HG03060 (cell line): ENCODE measurements around the gene MLLT3.

Experiments
- ATAC-seq: cut with Tn5 transposase; IDR thresholded peaks from one replicate; pipeline ENCODE4 v1.9.1; 2021; ENCODE audit warnings: low read depth, moderate number of reproducible peaks; ENCODE audit not compliant: unreplicated experiment

MLLT3 gene

GRCh38 chr9:20317701-20318100 lies 304.6 kb downstream of the MLLT3 start:
- ATAC-seq, result no peak

DNA sequence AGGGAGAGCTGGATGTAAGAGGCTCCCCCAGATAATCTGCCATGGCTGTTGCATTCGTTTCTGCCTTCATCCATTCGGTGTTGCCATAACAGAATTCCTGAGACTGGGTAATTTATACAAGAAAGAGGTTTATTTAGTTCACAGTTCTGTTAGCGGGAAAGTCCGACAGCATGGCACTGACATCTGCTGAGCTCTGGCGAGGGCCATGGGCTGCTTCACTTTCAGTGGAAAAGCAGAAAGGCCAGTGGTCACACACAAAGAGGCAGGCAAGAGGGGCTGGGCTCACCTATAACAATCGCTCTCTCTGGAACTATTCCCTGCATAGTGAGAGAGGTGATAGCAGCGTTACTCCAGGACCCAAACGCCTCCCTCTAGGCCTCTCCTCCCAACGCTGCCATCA lies 305.9 kb downstream of the MLLT3 start:
- no peak for ATAC-seq

GRCh38 chr9:20315677-20316076 lies 306.6 kb downstream of the MLLT3 start:
- no peak for ATAC-seq

- ATAC-seq, result no peak
Measured at GRCh38 chr9:20314981-20315380, 307.3 kb downstream of the MLLT3 start.

DNA sequence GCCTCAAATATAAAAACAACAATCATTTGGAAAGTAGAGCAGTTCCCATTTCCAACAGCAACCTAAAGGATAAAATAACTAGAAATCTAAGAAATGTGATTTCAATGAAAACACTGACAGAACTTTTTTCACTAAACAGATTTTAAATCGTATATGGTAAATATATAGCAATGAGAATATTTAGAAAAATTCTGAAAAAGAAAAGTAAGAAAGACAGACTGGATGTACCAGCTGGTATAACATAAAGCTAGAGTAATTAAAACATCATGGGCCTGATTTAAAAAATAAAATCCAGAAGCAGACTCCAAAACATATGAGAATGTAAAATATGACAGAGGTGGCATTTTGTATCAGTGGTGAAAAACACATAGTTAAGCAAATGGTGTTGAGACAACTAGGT lies 308.9 kb downstream of the MLLT3 start:
- no peak for ATAC-seq

DNA sequence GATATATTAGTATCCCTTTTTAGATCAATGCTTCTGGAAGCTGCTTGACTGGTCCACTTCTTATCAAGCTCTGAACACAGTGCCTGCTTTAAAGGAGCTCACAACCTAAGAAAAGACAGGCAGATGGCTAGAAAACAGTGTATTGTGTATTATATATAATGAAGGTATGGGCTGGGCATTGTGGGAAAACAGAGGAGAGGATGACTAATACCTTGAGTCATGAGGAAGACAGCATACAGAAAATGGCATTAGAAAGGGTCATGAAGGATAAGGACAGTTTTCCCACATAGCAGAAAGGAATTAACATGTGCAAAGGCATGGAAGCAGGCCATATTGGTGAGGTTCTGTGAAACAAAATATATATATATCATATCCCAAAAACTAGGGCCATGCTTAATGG lies 309.6 kb downstream of the MLLT3 start:
- ATAC-seq, result no peak

GRCh38 chr9:20310024-20310423 lies 312.3 kb downstream of the MLLT3 start:
- no peak for ATAC-seq

DNA sequence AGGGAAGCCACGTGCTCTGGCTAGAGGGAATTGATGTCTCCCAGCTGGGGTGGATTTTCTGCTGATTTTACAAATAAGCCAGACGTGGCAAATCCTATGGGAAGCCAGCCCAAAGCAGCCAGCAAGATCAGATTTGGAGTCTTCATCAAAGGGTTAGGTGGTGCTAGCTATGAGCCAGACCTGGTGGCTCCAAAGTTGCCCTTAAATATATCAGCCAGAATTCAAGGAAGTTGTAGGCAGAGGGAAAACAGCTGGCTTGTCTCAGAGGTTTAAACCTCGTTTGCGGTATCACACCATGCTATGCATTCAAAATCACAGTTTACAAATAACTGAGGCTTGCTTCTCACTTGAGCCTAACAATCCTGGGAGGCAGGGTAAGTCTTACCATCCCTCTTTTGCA lies 313.2 kb downstream of the MLLT3 start:
- no peak for ATAC-seq

DNA sequence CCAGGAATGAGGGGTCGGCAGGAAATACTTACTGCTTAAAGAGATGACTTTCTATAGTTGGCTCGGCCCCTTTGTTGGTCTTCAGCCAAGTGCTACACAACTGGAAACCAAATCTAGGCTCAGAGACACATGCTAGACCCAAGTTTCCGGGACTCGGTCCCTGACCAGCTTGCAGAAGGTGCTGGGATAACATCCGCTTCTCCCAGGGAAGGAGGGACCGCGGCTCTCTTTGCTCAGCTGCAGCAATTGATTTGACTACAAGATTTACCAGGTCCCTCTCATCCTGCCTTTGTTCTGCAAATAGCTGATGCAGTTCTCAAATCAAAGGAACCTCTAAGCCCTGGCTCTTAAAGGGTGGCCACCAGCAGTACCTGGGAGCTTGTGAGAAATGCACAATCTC lies 314.7 kb downstream of the MLLT3 start:
- no peak for ATAC-seq

GRCh38 chr9:20305452-20305851 lies 316.8 kb downstream of the MLLT3 start:
- ATAC-seq, result no peak

- no peak for ATAC-seq
Measured at GRCh38 chr9:20303996-20304395, 318.3 kb downstream of the MLLT3 start.

DNA sequence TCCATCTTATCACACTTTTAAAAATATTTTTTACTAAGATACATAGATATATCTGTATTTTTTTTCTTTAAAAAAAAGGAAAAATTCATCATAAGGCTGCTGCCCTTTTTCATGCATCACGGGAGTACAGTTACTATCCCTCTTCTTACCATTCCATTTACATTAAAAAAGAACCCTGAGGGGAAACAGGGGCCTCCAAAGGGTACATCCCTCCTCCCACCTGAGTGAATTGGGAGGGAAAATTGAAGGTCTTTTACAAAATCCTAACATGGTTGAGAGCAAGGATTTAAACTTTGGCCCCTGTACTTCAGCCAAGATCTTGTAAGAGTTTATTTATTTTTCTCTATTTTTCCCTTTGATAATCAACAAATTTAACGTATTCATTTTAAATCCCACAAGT lies 319.2 kb downstream of the MLLT3 start:
- ATAC-seq, result no peak

DNA sequence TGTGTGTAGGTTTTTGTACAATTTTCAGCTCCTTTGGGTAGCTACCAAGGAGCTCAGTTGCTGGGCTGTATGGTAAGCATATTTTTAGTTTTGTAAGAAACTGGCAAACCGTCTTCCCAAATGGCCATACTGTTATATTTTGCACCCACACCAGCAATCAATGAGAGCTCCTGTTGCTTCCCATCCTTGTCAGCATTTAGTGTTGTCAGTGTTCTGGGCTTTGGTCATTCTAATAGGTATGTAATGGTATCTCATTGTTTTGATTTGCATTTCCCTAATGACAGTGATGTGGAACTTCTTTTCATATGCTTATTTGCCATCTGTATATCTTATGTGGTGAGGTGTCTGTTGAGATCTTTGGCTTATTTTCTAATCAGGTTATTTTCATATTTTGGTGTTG lies 320.1 kb downstream of the MLLT3 start:
- no peak for ATAC-seq

- ATAC-seq, result no peak
Measured at GRCh38 chr9:20300430-20301115, 321.7 kb downstream of the MLLT3 start.

DNA sequence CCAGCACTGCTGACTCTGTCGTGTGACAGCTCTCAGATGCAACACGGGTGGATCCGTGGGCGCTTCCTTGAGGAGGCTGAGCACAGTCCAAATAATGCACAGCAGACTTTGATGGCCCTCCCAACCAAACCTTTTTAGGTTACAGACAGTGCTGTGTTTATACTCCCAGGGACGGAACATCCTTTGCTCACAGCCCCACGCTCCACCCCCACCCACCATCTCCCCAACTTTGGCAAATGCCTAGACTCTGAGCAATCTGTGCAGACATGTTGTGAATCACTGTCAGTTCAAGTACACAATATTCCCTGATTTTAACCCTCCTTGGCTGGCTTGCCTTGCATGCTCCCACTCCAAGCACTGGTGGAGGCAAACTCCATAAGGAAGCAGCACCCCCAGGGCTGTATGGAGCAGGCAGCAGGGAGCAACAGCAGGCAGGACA lies 324.6 kb downstream of the MLLT3 start:
- no peak for ATAC-seq

- no peak for ATAC-seq
Measured at GRCh38 chr9:20295555-20295954, 326.7 kb downstream of the MLLT3 start.

DNA sequence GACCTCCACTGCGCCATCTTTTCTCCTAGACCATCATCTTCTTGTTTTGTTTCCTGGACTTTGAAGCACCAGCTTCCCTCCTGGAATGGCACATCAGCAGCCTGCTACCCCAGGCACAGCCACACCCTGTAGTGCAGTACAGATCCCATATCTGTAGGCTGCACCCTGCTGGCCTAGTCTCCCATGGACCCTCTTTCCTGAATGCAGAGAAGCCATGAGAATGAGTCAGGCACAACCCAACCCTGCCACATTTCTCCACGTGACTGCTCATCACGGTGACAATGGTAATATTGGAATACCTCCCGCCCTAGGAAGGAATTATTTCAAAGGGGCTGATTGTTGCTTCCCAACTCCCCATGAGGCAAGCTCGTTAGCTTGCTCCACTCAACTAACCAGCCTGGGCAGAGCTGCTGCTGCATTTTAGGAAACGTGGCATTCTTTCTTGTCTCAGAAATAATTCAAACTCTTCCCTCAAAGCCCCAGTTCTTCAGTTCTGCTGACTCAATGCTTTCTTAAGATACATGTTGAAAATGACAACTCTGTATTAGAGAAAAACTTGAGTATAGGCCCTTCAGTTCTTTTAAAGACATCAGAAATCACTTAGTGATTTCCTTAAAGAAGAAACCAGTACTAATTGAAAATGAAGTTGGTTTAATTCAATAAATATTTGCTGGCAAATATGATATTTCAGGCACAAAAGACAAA lies 328.1 kb downstream of the MLLT3 start:
- ATAC-seq, result no peak

DNA sequence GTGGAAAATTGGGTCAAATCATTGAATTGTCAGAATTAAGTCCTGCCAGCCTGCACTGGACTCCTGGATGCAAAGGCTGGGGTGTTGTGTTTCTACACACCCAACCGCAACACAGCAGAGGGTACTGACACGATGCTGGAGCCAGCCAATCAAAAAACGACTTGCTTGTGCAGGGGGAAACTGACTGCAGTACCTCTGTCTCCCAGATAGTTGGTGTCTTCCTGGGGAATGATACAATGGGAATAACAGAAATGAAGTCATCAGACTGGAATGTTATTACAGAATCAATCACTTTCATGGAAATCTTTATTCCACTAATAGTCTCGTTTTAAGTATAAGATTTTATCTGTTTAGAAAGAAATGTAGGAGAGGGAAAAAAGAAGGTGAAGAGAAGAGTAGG lies 330.3 kb downstream of the MLLT3 start:
- no peak for ATAC-seq
